Esophagus muscularis mucosa (tissue), 4 donors: ENCODE data around the gene NR2F1-AS1.

ENCODE experiments used
- EP300 ChIP-seq: sonication (generic); formaldehyde crosslinking; IDR thresholded peaks from one replicate; pipeline ENCODE4 v1.6.1; 2017; ENCODE audit warnings: antibody characterized with exemption
- POLR2A ChIP-seq: fragments of 450-650 bp; IDR thresholded peaks from one replicate; pipeline ENCODE4 v1.6.1; 2017; ENCODE audit warnings: antibody characterized with exemption, moderate library complexity, mild to moderate bottlenecking, low read depth
- POLR2AphosphoS5 ChIP-seq, 2 donors: sonication (generic); formaldehyde crosslinking; IDR thresholded peaks; one replicate each; pipeline ENCODE4 v1.6.1; 2017; ENCODE audit warnings: antibody characterized with exemption in 2 of 2
- TF ChIP-seq, protein P1 (sequence below), 3 experiments: fragments of 200-600 bp in 2 of 3; fragments of 450-650 bp in 1 of 3; sonication (generic) in 2 of 3; IDR thresholded peaks; one replicate each; pipeline ENCODE4 v1.5.1; 2017 to 2019; ENCODE audit warnings: antibody characterized with exemption in 3 of 3, mild to moderate bottlenecking in 2 of 3, moderate library complexity in 1 of 3

DNA sequence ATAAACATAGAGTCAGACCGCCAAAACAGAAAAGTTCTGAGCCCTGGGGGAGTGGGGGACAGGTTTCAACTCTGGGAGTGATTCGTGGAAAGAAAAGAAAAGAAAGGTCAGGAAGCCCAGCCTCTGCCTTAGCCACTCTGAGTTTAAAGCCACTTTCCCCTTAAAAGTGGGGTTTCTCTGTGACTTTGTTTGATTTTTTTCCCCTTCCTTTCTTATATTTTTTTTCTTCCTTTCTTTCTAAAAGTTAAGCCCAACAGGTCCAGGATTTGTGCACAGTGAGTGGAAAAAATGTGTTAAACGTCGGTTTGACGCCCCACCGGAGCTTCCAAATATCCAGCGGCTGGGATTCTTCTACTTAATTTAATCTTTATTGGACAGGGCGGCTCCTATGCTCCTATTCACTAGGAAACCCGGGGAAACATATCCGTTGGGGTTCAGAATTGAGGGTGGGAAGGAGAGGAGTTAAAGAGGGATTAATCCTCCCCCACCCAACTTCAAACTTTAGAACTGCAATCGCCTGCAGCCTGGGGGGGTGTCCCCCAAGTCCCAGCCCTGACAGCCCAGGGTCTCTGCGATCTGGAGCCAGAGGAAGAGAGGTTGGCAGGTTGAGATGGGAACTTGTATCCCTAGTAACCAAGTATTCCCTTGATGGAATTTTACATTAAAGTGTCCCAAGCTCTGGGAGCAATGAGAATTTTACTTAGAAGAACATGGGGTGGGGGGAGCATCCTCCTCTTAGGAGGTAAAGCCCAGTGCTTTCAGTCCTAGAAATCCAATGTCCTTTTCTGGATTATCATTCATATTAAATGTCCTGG lies 6.3 kb downstream of the NR2F1-AS1 start:
- no peak for TF ChIP-seq EP300
- TF ChIP-seq, protein P1, sequence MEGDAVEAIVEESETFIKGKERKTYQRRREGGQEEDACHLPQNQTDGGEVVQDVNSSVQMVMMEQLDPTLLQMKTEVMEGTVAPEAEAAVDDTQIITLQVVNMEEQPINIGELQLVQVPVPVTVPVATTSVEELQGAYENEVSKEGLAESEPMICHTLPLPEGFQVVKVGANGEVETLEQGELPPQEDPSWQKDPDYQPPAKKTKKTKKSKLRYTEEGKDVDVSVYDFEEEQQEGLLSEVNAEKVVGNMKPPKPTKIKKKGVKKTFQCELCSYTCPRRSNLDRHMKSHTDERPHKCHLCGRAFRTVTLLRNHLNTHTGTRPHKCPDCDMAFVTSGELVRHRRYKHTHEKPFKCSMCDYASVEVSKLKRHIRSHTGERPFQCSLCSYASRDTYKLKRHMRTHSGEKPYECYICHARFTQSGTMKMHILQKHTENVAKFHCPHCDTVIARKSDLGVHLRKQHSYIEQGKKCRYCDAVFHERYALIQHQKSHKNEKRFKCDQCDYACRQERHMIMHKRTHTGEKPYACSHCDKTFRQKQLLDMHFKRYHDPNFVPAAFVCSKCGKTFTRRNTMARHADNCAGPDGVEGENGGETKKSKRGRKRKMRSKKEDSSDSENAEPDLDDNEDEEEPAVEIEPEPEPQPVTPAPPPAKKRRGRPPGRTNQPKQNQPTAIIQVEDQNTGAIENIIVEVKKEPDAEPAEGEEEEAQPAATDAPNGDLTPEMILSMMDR (IDR thresholded peaks at IDR 0.05), result no peak
- TF ChIP-seq POLR2AphosphoS5 (IDR thresholded peaks at IDR 0.05), result no peak
- TF ChIP-seq POLR2A, result no peak
